ENCODE measurements around the gene UBA3.

The UBA3 gene

DNA sequence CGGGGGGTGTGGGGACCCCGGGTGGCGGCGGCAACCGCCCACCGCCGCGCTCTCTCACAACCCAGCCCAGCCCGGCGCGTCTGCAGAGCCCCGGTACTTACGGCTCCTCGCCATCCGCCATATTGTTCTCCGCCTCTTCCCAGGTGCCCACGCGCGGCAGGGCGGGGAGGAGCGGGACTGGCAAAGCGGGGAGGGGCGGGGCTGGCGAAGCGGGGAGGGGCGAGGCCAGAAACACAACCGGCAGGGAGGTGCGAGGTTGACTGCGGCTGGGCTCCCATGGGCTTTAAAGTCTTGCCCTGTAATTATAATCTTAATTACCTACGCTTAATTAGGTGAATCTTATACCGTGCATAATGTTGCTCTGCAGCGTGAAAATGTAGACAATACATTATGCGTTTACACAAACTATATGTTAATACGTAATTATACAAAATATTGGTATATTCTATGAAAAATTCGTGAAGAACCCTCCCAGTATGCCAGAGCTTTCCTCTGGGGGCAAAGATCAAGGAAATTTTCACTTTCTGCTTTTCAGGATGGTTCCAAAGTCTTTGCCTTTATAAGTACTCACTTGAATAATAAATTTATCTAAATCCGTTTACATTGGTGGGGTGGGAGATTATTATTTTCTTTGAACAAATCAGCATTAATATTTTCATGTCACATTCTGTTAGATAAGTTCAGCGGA, at the start of gene UBA3:
TSS of gene UBA3 (minus strand) at position 133 of the 688 bp plus-strand sequence. CDS start at position 121, 12 bp downstream.
- DNase-seq (ENCODE audit: low spot score) = peak; percentile 86

- DNase-seq (ENCODE audit: low spot score) = no peak
These were observed 49.4 kb upstream of the UBA3 start for GRCh38 chr3:69129531-69129930.

DNA sequence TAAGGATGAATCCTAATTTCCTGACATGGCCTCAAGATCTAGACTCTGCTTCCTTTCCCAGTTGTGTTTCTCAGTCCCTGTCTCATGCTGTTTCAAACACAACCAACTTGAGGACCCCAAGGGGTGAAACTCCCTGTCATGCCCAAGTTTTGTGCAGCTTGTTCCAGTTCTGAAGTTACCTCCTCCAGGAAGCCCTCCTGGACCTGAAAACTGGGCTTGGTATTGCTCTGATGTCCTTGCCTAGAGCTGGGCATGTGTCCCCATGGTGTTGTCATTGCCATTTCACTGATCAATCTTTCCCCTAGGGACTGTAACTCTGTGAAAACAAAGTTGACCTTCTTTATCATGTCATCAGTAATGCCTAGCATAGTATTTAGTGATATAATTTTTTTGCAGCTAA, 48.3 kb upstream of the UBA3 start:
- DNase-seq (ENCODE audit: low spot score) = no peak

GRCh38 chr3:69126999-69127398, 46.8 kb upstream of the UBA3 start:
- no peak for DNase-seq (ENCODE audit: low spot score)

- DNase-seq (ENCODE audit: low spot score) = no peak
These were observed 46.1 kb upstream of the UBA3 start for GRCh38 chr3:69126216-69126615.

DNA sequence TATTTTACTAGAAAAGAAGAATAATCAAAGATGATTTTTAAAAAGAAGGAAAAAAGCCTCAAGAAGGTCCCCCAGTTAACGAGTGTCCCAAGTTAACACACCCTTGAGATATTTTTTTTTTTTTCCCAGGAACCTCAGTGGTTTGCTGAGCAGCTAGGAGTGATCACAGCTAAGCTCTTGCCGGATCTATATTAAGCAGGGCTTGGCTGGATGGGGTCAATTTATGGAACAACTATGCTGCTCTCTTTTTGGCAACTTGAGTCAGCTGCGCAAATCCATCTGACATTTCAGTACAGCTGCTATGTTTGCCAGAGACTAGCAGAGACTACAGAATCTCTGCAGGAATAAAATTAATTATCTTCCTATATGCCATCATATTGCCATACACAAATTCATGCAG, 42.2 kb upstream of the UBA3 start, which contains the start of gene LMOD3:
TSS of gene LMOD3 (minus strand) at position 193 of the 400 bp plus-strand sequence. CDS start 209 bp downstream, outside the sequence.
- DNase-seq (ENCODE audit: low spot score) = no peak

DNA sequence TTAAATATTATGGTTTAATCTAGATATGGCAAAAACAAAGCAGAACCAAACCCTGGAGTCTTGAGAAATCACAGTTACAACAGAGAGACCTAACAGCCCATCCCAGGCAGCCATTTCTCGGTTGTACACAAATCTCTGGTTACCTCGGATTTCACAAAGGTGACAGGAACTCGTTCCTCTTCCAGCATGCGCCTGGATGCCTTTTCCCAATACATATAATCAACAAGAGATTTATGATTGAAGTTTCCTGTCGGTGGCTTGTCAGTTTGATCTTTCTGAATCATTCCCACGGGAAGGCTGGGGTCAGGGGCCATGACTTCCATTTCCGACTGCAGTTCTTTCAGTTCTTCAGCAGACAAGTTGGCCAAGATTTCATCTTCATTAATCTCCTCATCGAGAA, 41.8 kb upstream of the UBA3 start:
- DNase-seq (ENCODE audit: low spot score) = no peak

DNA sequence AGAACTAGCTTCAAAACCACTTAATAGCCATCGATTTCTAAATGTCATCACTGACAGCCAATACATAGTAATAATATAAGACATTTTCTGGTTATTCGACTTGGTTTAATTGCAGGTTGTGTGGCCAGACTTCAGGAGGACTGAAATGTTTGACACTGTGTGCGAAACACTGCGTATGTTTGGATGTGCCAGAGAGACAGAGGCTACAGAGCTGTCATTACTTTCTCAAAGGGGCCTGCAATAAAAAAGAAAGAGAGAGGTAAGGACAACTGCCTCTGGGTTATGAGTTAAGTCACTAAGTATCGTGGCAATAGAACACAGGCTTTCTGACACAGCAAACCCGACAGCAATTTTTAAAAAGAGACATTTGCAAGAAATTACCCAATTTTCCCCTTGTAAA, 41.3 kb upstream of the UBA3 start:
- DNase-seq (ENCODE audit: low spot score) = no peak

DNA sequence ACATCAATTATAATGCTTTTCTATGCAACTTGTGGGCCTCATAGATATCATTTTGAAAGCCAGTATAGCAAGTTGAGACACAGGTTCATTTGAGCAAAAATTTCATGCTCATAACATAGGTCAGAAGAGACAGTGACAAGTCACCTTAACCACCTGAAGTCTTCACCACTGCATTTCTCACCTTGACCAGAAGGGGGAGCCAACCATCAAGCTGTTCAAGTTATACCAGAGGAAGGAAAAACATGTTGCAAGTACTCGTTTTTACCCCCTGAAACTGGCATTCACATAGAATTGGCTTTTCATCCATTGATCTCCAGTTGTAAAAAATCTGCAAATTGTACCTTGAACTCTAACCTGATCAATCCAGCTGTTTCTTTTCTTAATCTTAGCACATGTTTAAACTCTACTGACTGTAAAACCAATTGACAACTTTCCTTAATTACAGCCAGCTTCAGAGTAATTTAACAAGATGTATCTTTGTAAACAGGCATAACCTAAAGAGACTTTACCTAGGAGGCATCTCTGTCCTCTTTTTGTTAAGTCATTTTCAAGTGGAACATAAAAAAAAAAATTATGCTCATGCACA, 40.8 kb upstream of the UBA3 start:
- DNase-seq (ENCODE audit: low spot score) = peak; percentile 51

DNA sequence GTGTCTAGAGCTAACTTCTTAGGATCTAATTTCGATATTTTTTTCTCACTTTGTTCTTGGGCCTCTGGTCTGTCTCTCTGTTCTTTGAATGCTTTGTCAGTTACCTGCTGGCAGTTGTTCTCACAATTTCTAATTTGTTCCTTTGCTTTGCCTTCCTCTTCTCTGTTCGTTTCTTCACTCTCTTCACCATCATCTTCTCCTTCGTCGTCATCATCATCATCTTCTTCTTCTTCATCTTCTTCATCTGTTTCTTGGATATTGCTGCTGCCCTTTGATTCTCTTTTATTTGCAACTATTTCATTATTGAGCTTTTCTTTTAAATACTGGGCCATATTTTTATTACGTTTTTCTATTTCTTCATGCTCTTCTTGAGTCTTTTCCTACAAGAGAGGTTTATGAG, 39.5 kb upstream of the UBA3 start:
- DNase-seq (ENCODE audit: low spot score) = no peak

- DNase-seq (ENCODE audit: low spot score) = no peak
These were observed 39.0 kb upstream of the UBA3 start for GRCh38 chr3:69119138-69119537.

GRCh38 chr3:69118555-69118954, 38.4 kb upstream of the UBA3 start:
- DNase-seq (ENCODE audit: low spot score) = no peak

DNA sequence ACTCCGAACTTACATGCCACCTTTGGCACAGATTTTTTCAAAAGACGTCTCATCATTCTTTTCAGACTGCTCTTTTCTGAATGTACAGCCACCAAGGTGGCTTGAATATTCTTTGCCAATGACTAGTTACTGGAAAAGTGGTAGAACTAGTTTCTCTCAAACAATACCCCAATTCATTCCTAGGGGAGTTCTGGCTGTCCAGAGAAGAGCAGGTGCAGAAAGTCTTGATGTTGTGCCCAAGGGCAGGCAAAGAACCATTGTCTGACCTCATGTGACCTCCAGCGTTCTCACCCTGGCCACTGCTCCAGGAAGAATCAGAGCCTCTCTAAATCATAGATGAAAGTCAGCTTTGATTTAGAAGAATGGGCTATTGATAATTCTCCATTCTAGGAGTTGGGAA, 36.7 kb upstream of the UBA3 start:
- no peak for DNase-seq (ENCODE audit: low spot score)

GRCh38 chr3:69116162-69116561, 36.0 kb upstream of the UBA3 start:
- no peak for DNase-seq (ENCODE audit: low spot score)

DNA sequence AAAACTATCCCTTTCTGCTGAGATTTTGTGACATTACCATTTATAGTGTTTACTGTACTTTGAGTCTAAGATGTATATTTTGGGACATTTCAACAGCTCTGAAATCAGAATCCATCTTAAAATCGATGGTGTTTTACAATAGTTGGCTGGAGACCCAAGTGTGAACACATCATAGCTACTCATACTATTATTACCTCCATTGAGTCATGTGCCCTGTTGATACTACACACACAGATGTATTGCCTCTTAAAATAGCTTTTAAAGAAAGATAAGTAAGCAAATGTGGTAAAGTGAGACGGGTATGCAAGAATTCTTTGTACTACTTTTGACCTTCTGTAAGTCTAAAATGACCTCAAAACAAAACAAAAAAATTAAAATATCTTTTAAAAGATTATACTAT, 35.6 kb upstream of the UBA3 start:
- no peak for DNase-seq (ENCODE audit: low spot score)

DNA sequence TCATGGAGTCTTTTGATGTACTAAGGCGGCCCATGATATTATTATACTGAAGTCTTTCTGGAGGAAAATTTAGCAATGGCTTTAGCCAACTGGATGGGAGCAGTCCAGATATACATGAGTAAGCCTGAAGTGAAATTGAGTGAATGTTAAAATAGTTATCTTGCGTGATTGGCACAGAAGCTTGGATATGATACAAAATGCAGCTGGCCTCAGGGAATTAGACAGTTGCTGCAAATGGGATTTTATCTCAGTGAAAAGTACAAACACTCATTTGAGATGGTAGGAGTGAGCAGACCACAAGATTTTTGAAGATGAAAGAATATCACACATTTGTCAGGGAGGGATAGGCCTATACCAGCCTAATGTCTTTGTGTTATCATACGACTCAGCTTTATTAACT, 33.4 kb upstream of the UBA3 start:
- DNase-seq (ENCODE audit: low spot score) = no peak

- no peak for DNase-seq (ENCODE audit: low spot score)
These were observed 30.9 kb upstream of the UBA3 start for GRCh38 chr3:69110941-69111546.

- no peak for DNase-seq (ENCODE audit: low spot score)
These were observed 28.6 kb upstream of the UBA3 start for GRCh38 chr3:69108811-69109210.

GRCh38 chr3:69107841-69108240, 27.7 kb upstream of the UBA3 start:
- DNase-seq (ENCODE audit: low spot score) = no peak

DNA sequence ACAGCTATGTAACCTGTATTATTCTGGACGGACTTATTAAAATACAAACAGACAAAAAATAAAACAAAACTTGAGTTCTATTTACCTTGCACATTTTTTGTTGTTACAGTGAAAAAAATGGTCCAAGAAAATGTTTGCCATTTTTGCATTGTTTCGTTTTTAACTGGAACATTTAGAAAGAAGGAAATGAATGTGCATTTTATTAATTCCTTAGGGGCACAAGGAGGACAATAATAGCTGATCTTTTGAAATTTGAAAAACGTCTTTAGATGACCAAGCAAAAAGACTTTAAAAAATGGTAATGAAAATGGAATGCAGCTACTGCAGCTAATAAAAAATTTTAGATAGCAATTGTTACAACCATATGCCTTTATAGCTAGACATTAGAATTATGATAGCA, 25.2 kb upstream of the UBA3 start:
- DNase-seq (ENCODE audit: low spot score) = no peak

GRCh38 chr3:69104586-69104985, 24.4 kb upstream of the UBA3 start:
- DNase-seq (ENCODE audit: low spot score) = no peak

DNA sequence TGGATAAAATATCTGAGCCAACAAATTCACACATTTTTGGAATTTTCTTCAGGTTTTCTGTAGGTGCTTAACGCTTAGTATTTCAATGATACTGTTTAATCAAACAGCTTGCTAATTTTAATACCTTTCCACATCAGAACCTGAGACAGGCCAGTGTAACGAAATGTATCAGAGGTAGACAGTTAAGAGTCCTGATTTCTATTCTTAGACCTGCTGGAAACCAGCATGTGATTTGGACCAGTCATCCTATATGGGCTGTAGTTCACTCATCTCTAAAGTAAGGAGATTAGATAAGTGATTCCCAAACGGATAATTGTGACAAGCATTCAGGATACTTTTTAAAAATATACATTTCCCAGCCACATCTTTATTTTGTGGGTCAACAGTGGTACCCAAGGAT, 23.0 kb upstream of the UBA3 start:
- no peak for DNase-seq (ENCODE audit: low spot score)

DNA sequence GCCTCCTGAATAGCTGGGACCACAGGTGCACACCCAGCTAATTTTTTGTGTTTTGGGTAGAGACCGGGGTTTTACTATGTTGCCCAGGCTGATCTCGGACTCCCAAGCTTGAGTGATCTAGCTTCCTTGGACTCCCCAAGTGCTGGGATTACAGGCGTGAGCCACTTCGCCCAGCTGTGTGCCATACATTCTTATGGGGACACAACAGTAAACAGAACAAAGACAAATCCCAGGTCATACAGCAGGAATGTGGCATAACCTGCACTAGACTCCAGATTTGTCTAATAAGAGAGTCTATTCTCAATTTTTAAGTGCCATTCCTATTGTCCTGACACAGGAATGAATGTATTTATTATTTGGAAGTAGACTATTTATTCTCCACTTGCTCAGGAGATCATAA, 22.2 kb upstream of the UBA3 start:
- no peak for DNase-seq (ENCODE audit: low spot score)

DNA sequence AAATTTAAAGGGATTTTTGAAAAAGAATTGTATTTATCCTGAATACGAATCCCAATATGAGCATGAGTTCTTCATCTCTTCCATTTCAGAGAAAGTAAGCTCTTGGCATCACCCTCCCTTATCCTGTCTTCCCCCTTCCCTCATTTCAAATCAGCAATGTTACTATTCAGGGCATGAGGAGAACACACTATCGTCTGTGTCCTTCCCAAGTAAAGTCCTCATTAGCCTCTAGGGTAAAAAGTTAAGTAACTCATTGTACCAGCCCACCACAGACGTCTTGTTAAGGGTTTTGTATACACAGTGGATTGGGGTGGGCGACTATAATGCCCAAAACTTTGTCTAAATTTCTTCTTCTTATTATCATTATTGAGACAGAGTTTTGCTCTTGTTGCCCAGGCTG, 19.4 kb upstream of the UBA3 start:
- no peak for DNase-seq (ENCODE audit: low spot score)

Data from germinal center (tissue), 1 donor.